Measurements from ENCODE around the gene CCDC157. TPM values are rescaled to one million over a fixed set of nuclear protein-coding genes. Genes with fewer than 3 reads are reported as not detected.

Gene CCDC157
- total RNA-seq, 4 donors from 2014 or later: 0.41 to 1.4 (median 1.1) TPM

- ATAC-seq: no peak
- peak overlapping the region; percentile 81 to 84 (median 82) for H3K27ac ChIP-seq
These were observed 31.6 kb upstream of the CCDC157 start for GRCh38 chr22:30325065-30325720.

GRCh38 chr22:30325724-30326254 is 31.0 kb upstream of the CCDC157 start:
- Histone ChIP-seq H3K27me3 (no peaks in the 10 kb centered on the region), H3K36me3 (no peaks in the 10 kb centered on the region), H3K27ac (peak overlapping the region; percentile 81 to 84 (median 82)), H3K4me1 (peaks cover 29 to 36% of the 10 kb centered on the region in 2 donors), H3K9me3 (no peaks in the 10 kb centered on the region), H3K4me3 (peak overlapping the region; percentile 83 to 99 (median 87))
- DNase-seq (no peak), ATAC-seq (no peak)
- TF ChIP-seq POLR2A (IDR thresholded peaks at IDR 0.05): no peak
- no peak for TF ChIP-seq CTCF (IDR thresholded peaks at IDR 0.05 in 4 of 5, conservative IDR thresholded peaks at IDR 0.05 in 1 of 5)
- in situ Hi-C loops (cut with MboI; ENCODE audit: low sequenced_read_pairs in 4 of 4) (no loop called here), intact Hi-C loops (cut with DNase I; ENCODE audit: low total_unique reads) (loop anchor here (1.0 to 5.0 kb wide), 3 partner anchors 36 to 1528 kb away; partner anchors contain the start of genes CASTOR1 and RNF215)

More at GRCh38 chr22:30325065-30325720, 31.6 kb upstream of the CCDC157 start:
- Histone ChIP-seq H3K4me1 (peaks cover 33 to 39% of the 10 kb centered on the region in 2 donors), H3K27me3 (no peaks in the 10 kb centered on the region), H3K36me3 (no peaks in the 10 kb centered on the region), H3K9me3 (no peaks in the 10 kb centered on the region), H3K4me3 (peak overlapping the region; percentile 83 to 99 (median 87))
- intact Hi-C loops (cut with DNase I; ENCODE audit: low total_unique reads): loop anchor here (5.0 kb wide), 2 partner anchors 62 to 1528 kb away; partner anchors contain the start of gene RNF215
- DNase-seq: peak in 1 of 2 donors; percentile 55
- TF ChIP-seq CTCF (IDR thresholded peaks at IDR 0.05 in 4 of 5, conservative IDR thresholded peaks at IDR 0.05 in 1 of 5) (no peak), POLR2A (IDR thresholded peaks at IDR 0.05) (no peak)
- in situ Hi-C loops (cut with MboI; ENCODE audit: low sequenced_read_pairs in 4 of 4): no loop called here

GRCh38 chr22:30326255-30326705 is 30.5 kb upstream of the CCDC157 start:
- in situ Hi-C loops (cut with MboI; ENCODE audit: low sequenced_read_pairs in 4 of 4): no loop called here
- DNase-seq (peak in 1 of 2 donors; percentile 28), ATAC-seq (peak; percentile 40 to 44)
- peak overlapping the region; percentile 83 to 99 (median 87) for H3K4me3 ChIP-seq
- intact Hi-C loops (cut with DNase I; ENCODE audit: low total_unique reads): loop anchor here (1.0 to 5.0 kb wide), 3 partner anchors 37 to 1529 kb away; partner anchors contain the start of genes CASTOR1 and RNF215
- H3K4me1 ChIP-seq: peaks cover 25 to 32% of the 10 kb centered on the region in 2 donors
- H3K27me3 ChIP-seq: no peaks in the 10 kb centered on the region
- H3K27ac ChIP-seq: peak overlapping the region; percentile 81 to 84 (median 82)
- H3K36me3 ChIP-seq: no peaks in the 10 kb centered on the region
- no peaks in the 10 kb centered on the region for H3K9me3 ChIP-seq
- TF ChIP-seq CTCF (IDR thresholded peaks at IDR 0.05 in 4 of 5, conservative IDR thresholded peaks at IDR 0.05 in 1 of 5) (no peak), POLR2A (IDR thresholded peaks at IDR 0.05) (no peak)

GRCh38 chr22:30326706-30327362 is 30.0 kb upstream of the CCDC157 start, which contains the start of gene TBC1D10A:
Gene TBC1D10A, minus strand, starts transcription at chr22:30326941. Its CDS starts 60 bp downstream, at chr22:30326881.
- peaks cover 0 to 2% of the 10 kb centered on the region in 2 donors for H3K36me3 ChIP-seq
- peaks cover 21 to 30% of the 10 kb centered on the region in 2 donors for H3K4me1 ChIP-seq
- in situ Hi-C loops (cut with MboI; ENCODE audit: low sequenced_read_pairs in 4 of 4): no loop called here
- DNase-seq (peak; percentile 73 to 88), ATAC-seq (peak; percentile 84 to 92)
- TF ChIP-seq POLR2A (IDR thresholded peaks at IDR 0.05) (peak; percentile 75 to 84), CTCF (IDR thresholded peaks at IDR 0.05 in 4 of 5, conservative IDR thresholded peaks at IDR 0.05 in 1 of 5) (no peak)
- H3K27me3 ChIP-seq: no peaks in the 10 kb centered on the region
- intact Hi-C loops (cut with DNase I; ENCODE audit: low total_unique reads): loop anchor here (1.0 to 5.0 kb wide), 4 partner anchors 29 to 1530 kb away; partner anchors contain the start of genes CASTOR1, RNF215 and SF3A1
- peak within 1 kb of the TSS; percentile 81 to 84 (median 82) for H3K27ac ChIP-seq
- peak within 1 kb of the TSS; percentile 83 to 99 (median 87) for H3K4me3 ChIP-seq
- H3K9me3 ChIP-seq: no peaks in the 10 kb centered on the region

Measured in gastrocnemius medialis (tissue), 4 donors.